HepG2 (cell line): ENCODE measurements around the gene ZMYND10. TPM values are rescaled to one million over a fixed set of nuclear protein-coding genes. Genes with fewer than 3 reads are reported as not detected.

ENCODE experiments used
- ARNT ChIP-seq: fragments of 450-650 bp; IDR thresholded peaks from 2 replicates; pipeline ENCODE4 v1.6.1; 2017
- ATF7-NPFF ChIP-seq: sonication (generic); formaldehyde crosslinking; IDR thresholded peaks from 2 replicates; pipeline ENCODE4 v1.8.1; 2023; ENCODE audit warnings: mild to moderate bottlenecking, low read depth, missing genetic modification reagents, moderate library complexity
- FOXK2 ChIP-seq: fragments of 450-650 bp; IDR thresholded peaks from 2 replicates; pipeline ENCODE4 v1.6.1; 2016
- HDAC2 ChIP-seq: sonication (generic); formaldehyde crosslinking; IDR thresholded peaks from 2 replicates; pipeline ENCODE4 v1.4.0; 2020; ENCODE audit warnings: missing genetic modification reagents
- HMGA1 ChIP-seq: sonication (generic); formaldehyde crosslinking; conservative IDR thresholded peaks from 2 replicates; pipeline ENCODE4 v1.4.0; 2020; ENCODE audit warnings: missing genetic modification reagents
- HOXA5 ChIP-seq: sonication (generic); formaldehyde crosslinking; IDR thresholded peaks from 2 replicates; pipeline ENCODE4 v1.4.0; 2020; ENCODE audit warnings: missing genetic modification reagents
- IKZF1 ChIP-seq: fragments of 450-650 bp; IDR thresholded peaks from 2 replicates; pipeline ENCODE4 v1.7.1; 2016
- KDM5A ChIP-seq: fragments of 200-600 bp; sonication (generic); IDR thresholded peaks from 2 replicates; pipeline ENCODE4 v1.7.0; 2018; ENCODE audit warnings: antibody characterized with exemption, mild to moderate bottlenecking, low read length, borderline replicate concordance
- MXD4 ChIP-seq: IDR thresholded peaks from 2 replicates; pipeline ENCODE4 v1.6.1; 2016; ENCODE audit warnings: mild to moderate bottlenecking, missing biosample characterization, missing genetic modification reagents
- RFXAP ChIP-seq: sonication (generic); formaldehyde crosslinking; IDR thresholded peaks from 2 replicates; pipeline ENCODE4 v1.4.0; 2020; ENCODE audit warnings: missing genetic modification reagents, borderline replicate concordance
- SNRNP70 ChIP-seq: fragments of 200-400 bp; formaldehyde crosslinking; IDR thresholded peaks from 2 replicates; pipeline ENCODE4 v1.6.1; 2017; ENCODE audit warnings: mild to moderate bottlenecking, low read depth, low read length, moderate library complexity
- TCF7L2 ChIP-seq: IDR thresholded peaks from 2 replicates; pipeline ENCODE4 v1.6.1; 2011; ENCODE audit warnings: mild to moderate bottlenecking, low read depth, low read length, moderate library complexity
- ZNF546 ChIP-seq: sonication (generic); formaldehyde crosslinking; conservative IDR thresholded peaks from 2 replicates; pipeline ENCODE4 v1.8.1; 2023; ENCODE audit warnings: mild to moderate bottlenecking, missing genetic modification reagents
- ZNF652 ChIP-seq: IDR thresholded peaks from 2 replicates; pipeline ENCODE4 v1.6.1; 2016; ENCODE audit warnings: low read depth, borderline replicate concordance
- ZNF891 ChIP-seq: sonication (generic); formaldehyde crosslinking; IDR thresholded peaks from 2 replicates; pipeline ENCODE4 v1.5.0; 2020; ENCODE audit warnings: mild to moderate bottlenecking, missing genetic modification reagents
- polyA plus RNA-seq, 8 experiments: library from polyadenylated mRNA; depleted of rRNA in 3 of 8; stranded (reverse) in 7 of 8; unstranded in 1 of 8; fragments of >200 nt; fragmentation: Illumina TruSeq in 4 of 8; extraction: Trizol in 4 of 8; gene quantifications; 2 replicates each; pipeline versions ENCODE4 v1.2.1 to v1.2.3, GENCODE V29; 2011 to 2016; ENCODE audit warnings: low read depth in 4 of 8, missing spikeins in 1 of 8, mixed read lengths in 1 of 8; ENCODE audit not compliant: insufficient read depth in 1 of 8
- total RNA-seq, 5 experiments: library from RNA; depleted of rRNA; stranded (reverse); fragments of >200 nt; fragmentation: Illumina TruSeq; extraction: Trizol; gene quantifications; 2 replicates each; pipeline ENCODE4 v1.2.3, GENCODE V29; 2016; ENCODE audit warnings: low read depth in 1 of 5
- TF ChIP-seq, protein P1 (sequence below): sonication (generic); formaldehyde crosslinking; IDR thresholded peaks from 2 replicates; pipeline ENCODE4 v1.5.0; 2020; ENCODE audit warnings: mild to moderate bottlenecking, missing genetic modification reagents
- TF ChIP-seq, protein P2 (sequence below): IDR thresholded peaks from 2 replicates; pipeline ENCODE4 v1.6.1; 2016; ENCODE audit warnings: missing compliant biosample characterization, missing genetic modification reagents, borderline replicate concordance
- TF ChIP-seq, protein P3 (sequence below), 2 experiments: sonication (generic) in 1 of 2; formaldehyde crosslinking in 1 of 2; IDR thresholded peaks; 2 replicates each; pipeline versions ENCODE4 v1.4.0 to v1.6.1; 2016 to 2020; ENCODE audit warnings: borderline replicate concordance in 1 of 2, low read depth in 1 of 2, mild to moderate bottlenecking in 1 of 2, missing genetic modification reagents in 1 of 2
- TF ChIP-seq, protein P4 (sequence below): sonication (generic); formaldehyde crosslinking; conservative IDR thresholded peaks from 2 replicates; pipeline ENCODE4 v1.4.0; 2020; ENCODE audit warnings: missing genetic modification reagents
- TF ChIP-seq, protein P5 (sequence below): sonication (generic); formaldehyde crosslinking; IDR thresholded peaks from 2 replicates; pipeline ENCODE4 v1.5.0; 2020; ENCODE audit warnings: missing genetic modification reagents

The ZMYND10 gene
- total and polyA plus RNA-seq, 2 of the 13 experiments (the other 11 are each of a cell fraction or from before 2014, with no cell fraction given): 0.60 to 0.74 TPM

DNA sequence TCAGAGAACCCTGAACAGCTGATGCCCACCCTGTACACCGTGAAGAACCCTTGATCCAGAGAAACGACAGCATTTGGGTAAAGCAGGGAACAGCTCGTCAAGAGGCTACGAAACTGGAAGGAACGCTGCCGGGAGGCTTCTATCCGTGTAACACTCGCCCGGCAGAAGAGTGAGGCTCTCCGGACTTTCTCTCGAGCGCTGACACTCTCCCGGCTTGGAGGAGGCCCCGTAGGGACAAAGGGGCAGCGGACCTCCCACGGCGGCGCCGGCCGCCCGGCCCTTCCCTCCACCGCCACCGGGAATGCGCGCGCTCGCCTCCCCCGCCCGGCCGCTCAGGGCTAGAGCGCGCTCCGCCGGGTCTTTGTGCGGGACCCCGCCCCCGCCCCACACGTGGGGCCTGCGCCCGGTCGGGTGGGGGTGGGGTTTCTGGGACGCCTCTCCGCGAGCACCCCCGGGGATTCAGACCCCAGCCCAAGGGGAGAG, 24.6 kb downstream of the ZMYND10 start (continued):
- TF ChIP-seq, protein P1, sequence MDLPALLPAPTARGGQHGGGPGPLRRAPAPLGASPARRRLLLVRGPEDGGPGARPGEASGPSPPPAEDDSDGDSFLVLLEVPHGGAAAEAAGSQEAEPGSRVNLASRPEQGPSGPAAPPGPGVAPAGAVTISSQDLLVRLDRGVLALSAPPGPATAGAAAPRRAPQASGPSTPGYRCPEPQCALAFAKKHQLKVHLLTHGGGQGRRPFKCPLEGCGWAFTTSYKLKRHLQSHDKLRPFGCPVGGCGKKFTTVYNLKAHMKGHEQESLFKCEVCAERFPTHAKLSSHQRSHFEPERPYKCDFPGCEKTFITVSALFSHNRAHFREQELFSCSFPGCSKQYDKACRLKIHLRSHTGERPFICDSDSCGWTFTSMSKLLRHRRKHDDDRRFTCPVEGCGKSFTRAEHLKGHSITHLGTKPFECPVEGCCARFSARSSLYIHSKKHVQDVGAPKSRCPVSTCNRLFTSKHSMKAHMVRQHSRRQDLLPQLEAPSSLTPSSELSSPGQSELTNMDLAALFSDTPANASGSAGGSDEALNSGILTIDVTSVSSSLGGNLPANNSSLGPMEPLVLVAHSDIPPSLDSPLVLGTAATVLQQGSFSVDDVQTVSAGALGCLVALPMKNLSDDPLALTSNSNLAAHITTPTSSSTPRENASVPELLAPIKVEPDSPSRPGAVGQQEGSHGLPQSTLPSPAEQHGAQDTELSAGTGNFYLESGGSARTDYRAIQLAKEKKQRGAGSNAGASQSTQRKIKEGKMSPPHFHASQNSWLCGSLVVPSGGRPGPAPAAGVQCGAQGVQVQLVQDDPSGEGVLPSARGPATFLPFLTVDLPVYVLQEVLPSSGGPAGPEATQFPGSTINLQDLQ (CRISPR knock-in tag): 0 out of 2 replicates have a peak, but pooled peaks have one; percentile 33
- TF ChIP-seq HDAC2 (CRISPR knock-in tag) (0 out of 2 replicates have a peak, but pooled peaks have one; percentile 10), IKZF1 (no peak), KDM5A (0 out of 2 replicates have a peak, but pooled peaks have one; percentile 74), FOXK2 (no peak), ZNF546 (CRISPR knock-in tag) (0 out of 2 replicates have a peak, but pooled peaks have one; percentile 56), ARNT (no peak), RFXAP (CRISPR knock-in tag) (no peak), MXD4 (CRISPR knock-in tag) (peak; percentile 89), HOXA5 (CRISPR knock-in tag) (0 out of 2 replicates have a peak, but pooled peaks have one; percentile 7), ZNF891 (CRISPR knock-in tag) (0 out of 2 replicates have a peak, but pooled peaks have one; percentile 24), TCF7L2 (no peak), SNRNP70 (no peak), HMGA1 (CRISPR knock-in tag) (no peak), ZNF652 (CRISPR knock-in tag) (no peak), ATF7-NPFF (CRISPR knock-in tag) (no peak)
- TF ChIP-seq, protein P2, sequence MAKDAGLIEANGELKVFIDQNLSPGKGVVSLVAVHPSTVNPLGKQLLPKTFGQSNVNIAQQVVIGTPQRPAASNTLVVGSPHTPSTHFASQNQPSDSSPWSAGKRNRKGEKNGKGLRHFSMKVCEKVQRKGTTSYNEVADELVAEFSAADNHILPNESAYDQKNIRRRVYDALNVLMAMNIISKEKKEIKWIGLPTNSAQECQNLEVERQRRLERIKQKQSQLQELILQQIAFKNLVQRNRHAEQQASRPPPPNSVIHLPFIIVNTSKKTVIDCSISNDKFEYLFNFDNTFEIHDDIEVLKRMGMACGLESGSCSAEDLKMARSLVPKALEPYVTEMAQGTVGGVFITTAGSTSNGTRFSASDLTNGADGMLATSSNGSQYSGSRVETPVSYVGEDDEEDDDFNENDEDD (CRISPR knock-in tag): peak; percentile 21; the same call in 1 of the 2 replicates
- TF ChIP-seq, protein P3, sequence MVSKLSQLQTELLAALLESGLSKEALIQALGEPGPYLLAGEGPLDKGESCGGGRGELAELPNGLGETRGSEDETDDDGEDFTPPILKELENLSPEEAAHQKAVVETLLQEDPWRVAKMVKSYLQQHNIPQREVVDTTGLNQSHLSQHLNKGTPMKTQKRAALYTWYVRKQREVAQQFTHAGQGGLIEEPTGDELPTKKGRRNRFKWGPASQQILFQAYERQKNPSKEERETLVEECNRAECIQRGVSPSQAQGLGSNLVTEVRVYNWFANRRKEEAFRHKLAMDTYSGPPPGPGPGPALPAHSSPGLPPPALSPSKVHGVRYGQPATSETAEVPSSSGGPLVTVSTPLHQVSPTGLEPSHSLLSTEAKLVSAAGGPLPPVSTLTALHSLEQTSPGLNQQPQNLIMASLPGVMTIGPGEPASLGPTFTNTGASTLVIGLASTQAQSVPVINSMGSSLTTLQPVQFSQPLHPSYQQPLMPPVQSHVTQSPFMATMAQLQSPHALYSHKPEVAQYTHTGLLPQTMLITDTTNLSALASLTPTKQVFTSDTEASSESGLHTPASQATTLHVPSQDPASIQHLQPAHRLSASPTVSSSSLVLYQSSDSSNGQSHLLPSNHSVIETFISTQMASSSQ (IDR thresholded peaks at IDR 0.05; ENCODE audit: low read depth): no peak
- TF ChIP-seq, protein P3 (CRISPR knock-in tag; IDR thresholded peaks at IDR 0.05; ENCODE audit: borderline replicate concordance): peak; percentile 56; the same call in 1 of the 2 replicates
- TF ChIP-seq, protein P4, sequence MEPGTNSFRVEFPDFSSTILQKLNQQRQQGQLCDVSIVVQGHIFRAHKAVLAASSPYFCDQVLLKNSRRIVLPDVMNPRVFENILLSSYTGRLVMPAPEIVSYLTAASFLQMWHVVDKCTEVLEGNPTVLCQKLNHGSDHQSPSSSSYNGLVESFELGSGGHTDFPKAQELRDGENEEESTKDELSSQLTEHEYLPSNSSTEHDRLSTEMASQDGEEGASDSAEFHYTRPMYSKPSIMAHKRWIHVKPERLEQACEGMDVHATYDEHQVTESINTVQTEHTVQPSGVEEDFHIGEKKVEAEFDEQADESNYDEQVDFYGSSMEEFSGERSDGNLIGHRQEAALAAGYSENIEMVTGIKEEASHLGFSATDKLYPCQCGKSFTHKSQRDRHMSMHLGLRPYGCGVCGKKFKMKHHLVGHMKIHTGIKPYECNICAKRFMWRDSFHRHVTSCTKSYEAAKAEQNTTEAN (CRISPR knock-in tag): no peak
- TF ChIP-seq, protein P5, sequence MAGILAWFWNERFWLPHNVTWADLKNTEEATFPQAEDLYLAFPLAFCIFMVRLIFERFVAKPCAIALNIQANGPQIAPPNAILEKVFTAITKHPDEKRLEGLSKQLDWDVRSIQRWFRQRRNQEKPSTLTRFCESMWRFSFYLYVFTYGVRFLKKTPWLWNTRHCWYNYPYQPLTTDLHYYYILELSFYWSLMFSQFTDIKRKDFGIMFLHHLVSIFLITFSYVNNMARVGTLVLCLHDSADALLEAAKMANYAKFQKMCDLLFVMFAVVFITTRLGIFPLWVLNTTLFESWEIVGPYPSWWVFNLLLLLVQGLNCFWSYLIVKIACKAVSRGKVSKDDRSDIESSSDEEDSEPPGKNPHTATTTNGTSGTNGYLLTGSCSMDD (CRISPR knock-in tag): no peak
